ENCODE data around the gene GPRASP3.
A peak's percentile ranks its signal among the peaks of the same experiment; 100 is the strongest.
"Not testable (repeated sequence)": the region's sequence is repeated elsewhere in the genome, so short reads cannot be mapped to it uniquely, and the experiment has no call there.

GPRASP3 gene

GRCh38 chrX:102720237-102721168 lies at the start of gene GPRASP3:
Gene GPRASP3, plus strand, starts transcription at chrX:102720743. Its CDS starts 28,253 bp downstream, at chrX:102748996.
- H3K4me3 Mint-ChIP-seq = peak within 1 kb of the TSS; percentile 94
- peak within 1 kb of the TSS; percentile 81 for H3K27ac Mint-ChIP-seq
- peak; percentile 67 for DNase-seq (ENCODE audit: low spot score)
- H3K27me3 Mint-ChIP-seq (ENCODE audit: low read depth) = no peaks in the 10 kb centered on the region
- peaks cover 7% of the 10 kb centered on the region for H3K4me1 Mint-ChIP-seq (ENCODE audit: low read depth)
- H3K9me3 Mint-ChIP-seq = no peaks in the 10 kb centered on the region
- no peaks in the 10 kb centered on the region for H3K36me3 Mint-ChIP-seq (ENCODE audit: low read depth)

GRCh38 chrX:102672856-102673255 lies 47.7 kb upstream of the GPRASP3 start:
- Mint-ChIP-seq H3K36me3 (ENCODE audit: low read depth) (no peaks in the 10 kb centered on the region), H3K9me3 (peaks cover 4% of the 10 kb centered on the region), H3K4me1 (ENCODE audit: low read depth) (no peaks in the 10 kb centered on the region), H3K27ac (no peak overlapping the region), H3K4me3 (no peak overlapping the region), H3K27me3 (ENCODE audit: low read depth) (no peaks in the 10 kb centered on the region)
- no peak for DNase-seq (ENCODE audit: low spot score)

GRCh38 chrX:102677479-102677878 lies 43.1 kb upstream of the GPRASP3 start:
- H3K27me3 Mint-ChIP-seq (ENCODE audit: low read depth); H3K27ac Mint-ChIP-seq; H3K4me1 Mint-ChIP-seq (ENCODE audit: low read depth); H3K36me3 Mint-ChIP-seq (ENCODE audit: low read depth); H3K4me3 Mint-ChIP-seq; DNase-seq (ENCODE audit: low spot score); H3K9me3 Mint-ChIP-seq: not testable (repeated sequence)

GRCh38 chrX:102684772-102685520 lies 35.6 kb upstream of the GPRASP3 start:
- Mint-ChIP-seq H3K4me3 (no peak overlapping the region), H3K9me3 (peaks cover 6% of the 10 kb centered on the region), H3K27ac (no peak overlapping the region), H3K36me3 (ENCODE audit: low read depth) (no peaks in the 10 kb centered on the region), H3K27me3 (ENCODE audit: low read depth) (no peaks in the 10 kb centered on the region), H3K4me1 (ENCODE audit: low read depth) (no peaks in the 10 kb centered on the region)
- no peak for DNase-seq (ENCODE audit: low spot score)

- DNase-seq (ENCODE audit: low spot score) = no peak
- H3K27ac Mint-ChIP-seq = no peak overlapping the region
- H3K36me3 Mint-ChIP-seq (ENCODE audit: low read depth) = no peaks in the 10 kb centered on the region
- H3K9me3 Mint-ChIP-seq = no peaks in the 10 kb centered on the region
- H3K4me1 Mint-ChIP-seq (ENCODE audit: low read depth) = no peaks in the 10 kb centered on the region
- H3K27me3 Mint-ChIP-seq (ENCODE audit: low read depth) = no peaks in the 10 kb centered on the region
- no peak overlapping the region for H3K4me3 Mint-ChIP-seq
Measured at GRCh38 chrX:102694749-102695148, 25.8 kb upstream of the GPRASP3 start.

GRCh38 chrX:102696306-102696705 lies 24.2 kb upstream of the GPRASP3 start:
- no peaks in the 10 kb centered on the region for H3K27me3 Mint-ChIP-seq (ENCODE audit: low read depth)
- H3K4me1 Mint-ChIP-seq (ENCODE audit: low read depth) = no peaks in the 10 kb centered on the region
- DNase-seq (ENCODE audit: low spot score) = no peak

GRCh38 chrX:102697494-102697893 lies 23.0 kb upstream of the GPRASP3 start:
- H3K27me3 Mint-ChIP-seq (ENCODE audit: low read depth) = no peaks in the 10 kb centered on the region
- H3K9me3 Mint-ChIP-seq = no peaks in the 10 kb centered on the region
- H3K4me3 Mint-ChIP-seq = no peak overlapping the region
- no peaks in the 10 kb centered on the region for H3K36me3 Mint-ChIP-seq (ENCODE audit: low read depth)
- H3K4me1 Mint-ChIP-seq (ENCODE audit: low read depth) = no peaks in the 10 kb centered on the region
- DNase-seq (ENCODE audit: low spot score) = no peak
- no peak overlapping the region for H3K27ac Mint-ChIP-seq

More at GRCh38 chrX:102696306-102696705, 24.2 kb upstream of the GPRASP3 start:
- Mint-ChIP-seq H3K4me3 (no peak overlapping the region), H3K36me3 (ENCODE audit: low read depth) (no peaks in the 10 kb centered on the region), H3K27ac (no peak overlapping the region), H3K9me3 (no peaks in the 10 kb centered on the region)

GRCh38 chrX:102708900-102709299 lies 11.6 kb upstream of the GPRASP3 start:
- no peak overlapping the region for H3K27ac Mint-ChIP-seq
- H3K27me3 Mint-ChIP-seq (ENCODE audit: low read depth) = peaks cover 27% of the 10 kb centered on the region
- no peak for DNase-seq (ENCODE audit: low spot score)
- H3K36me3 Mint-ChIP-seq (ENCODE audit: low read depth) = no peaks in the 10 kb centered on the region
- H3K4me3 Mint-ChIP-seq = no peak overlapping the region
- H3K9me3 Mint-ChIP-seq = no peaks in the 10 kb centered on the region
- peaks cover 6% of the 10 kb centered on the region for H3K4me1 Mint-ChIP-seq (ENCODE audit: low read depth)

- Mint-ChIP-seq H3K27ac (no peak overlapping the region), H3K27me3 (ENCODE audit: low read depth) (peaks cover 25% of the 10 kb centered on the region), H3K4me3 (no peak overlapping the region), H3K9me3 (no peaks in the 10 kb centered on the region), H3K36me3 (ENCODE audit: low read depth) (no peaks in the 10 kb centered on the region), H3K4me1 (ENCODE audit: low read depth) (peaks cover 6% of the 10 kb centered on the region)
- no peak for DNase-seq (ENCODE audit: low spot score)
Measured at GRCh38 chrX:102711872-102712215, 8.7 kb upstream of the GPRASP3 start.

- Mint-ChIP-seq H3K9me3 (no peaks in the 10 kb centered on the region), H3K27me3 (ENCODE audit: low read depth) (peaks cover 25% of the 10 kb centered on the region), H3K4me1 (ENCODE audit: low read depth) (peaks cover 6% of the 10 kb centered on the region), H3K36me3 (ENCODE audit: low read depth) (no peaks in the 10 kb centered on the region), H3K4me3 (peak within 1 kb of the TSS; percentile 70), H3K27ac (no peak within 1 kb of the TSS)
- DNase-seq (ENCODE audit: low spot score) = no peak
Measured at GRCh38 chrX:102712216-102712966, 8.2 kb upstream of the GPRASP3 start, which contains the start of gene GPRASP2. Gene GPRASP2, plus strand, starts transcription at chrX:102712448. Its CDS starts 2,422 bp downstream, at chrX:102714870.

GRCh38 chrX:102712981-102713625 lies 7.4 kb upstream of the GPRASP3 start:
- no peak for DNase-seq (ENCODE audit: low spot score)
- H3K4me3 Mint-ChIP-seq = peak overlapping the region; percentile 67
- H3K4me1 Mint-ChIP-seq (ENCODE audit: low read depth) = peaks cover 6% of the 10 kb centered on the region
- no peaks in the 10 kb centered on the region for H3K36me3 Mint-ChIP-seq (ENCODE audit: low read depth)
- no peak overlapping the region for H3K27ac Mint-ChIP-seq
- no peaks in the 10 kb centered on the region for H3K9me3 Mint-ChIP-seq
- peaks cover 25% of the 10 kb centered on the region for H3K27me3 Mint-ChIP-seq (ENCODE audit: low read depth)

- H3K27me3 Mint-ChIP-seq (ENCODE audit: low read depth) = peaks cover 19% of the 10 kb centered on the region
- peaks cover 4% of the 10 kb centered on the region for H3K4me1 Mint-ChIP-seq (ENCODE audit: low read depth)
- H3K9me3 Mint-ChIP-seq = no peaks in the 10 kb centered on the region
- no peak for DNase-seq (ENCODE audit: low spot score)
- H3K36me3 Mint-ChIP-seq (ENCODE audit: low read depth) = no peaks in the 10 kb centered on the region
- H3K4me3 Mint-ChIP-seq = no peak overlapping the region
- no peak overlapping the region for H3K27ac Mint-ChIP-seq
Measured at GRCh38 chrX:102714994-102715393, 5.5 kb upstream of the GPRASP3 start.

- H3K4me3 Mint-ChIP-seq = no peak overlapping the region
- peaks cover 14% of the 10 kb centered on the region for H3K27me3 Mint-ChIP-seq (ENCODE audit: low read depth)
- DNase-seq (ENCODE audit: low spot score) = no peak
- no peaks in the 10 kb centered on the region for H3K9me3 Mint-ChIP-seq
- H3K27ac Mint-ChIP-seq = no peak overlapping the region
- no peaks in the 10 kb centered on the region for H3K36me3 Mint-ChIP-seq (ENCODE audit: low read depth)
- peaks cover 11% of the 10 kb centered on the region for H3K4me1 Mint-ChIP-seq (ENCODE audit: low read depth)
Measured at GRCh38 chrX:102715967-102716366, 4.6 kb upstream of the GPRASP3 start.

Data from T-helper 2 cell treated with Interferon-gamma antibody and Interleukin-4, amounts not matched to agents 5 μg/mL and 100 μg/mL, for 36 hours (primary cell).